Caco-2 (cell line): ENCODE results near the gene MAST4. TPM values are rescaled to one million over a fixed set of nuclear protein-coding genes. Genes with fewer than 3 reads are reported as not detected.

Source experiments
- BruUV-seq: library from RNA; stranded (reverse); fragments of 400-500 nt; replicated peaks from 2 replicates; lab custom pipeline; 2021; lab: Mats Ljungman, UMichigan
- CTCF ChIA-PET: fragments of 300-600 bp; sonication (Branson Sonifier 250); formaldehyde crosslinking; loops from one replicate; lab custom pipeline; 2022; ENCODE audit warnings: antibody characterized with exemption; lab: Charles Lee
- POLR2A ChIA-PET: fragments of 300-600 bp; sonication (Branson Sonifier 250); formaldehyde crosslinking; loops from one replicate; lab custom pipeline; 2022; ENCODE audit warnings: antibody characterized with exemption; lab: Charles Lee
- DNase-seq, 2 experiments: peaks; one replicate each; pipeline versions ENCODE4 v3.0.0 to v3.0.0-alpha.2; 2020 to 2022
- H3K27me3 ChIP-seq: replicated peaks from 2 replicates; pipeline ENCODE4 v1.6.0; 2011; ENCODE audit warnings: low read length; ENCODE audit not compliant: control insufficient read depth, insufficient read depth
- H3K36me3 ChIP-seq: 2 replicates; pipeline ENCODE4 v1.5.1; 2011; ENCODE audit warnings: low read length; ENCODE audit not compliant: control insufficient read depth, insufficient read depth
- H3K4me1 ChIP-seq: fragments of 250-450 bp; sonication (Bioruptor Pico); 2 replicates; pipeline ENCODE4 v1.5.1; 2020; ENCODE audit warnings: mild to moderate bottlenecking
- H3K4me3 ChIP-seq: 2 replicates; pipeline ENCODE4 v1.5.1; 2011; ENCODE audit warnings: low read depth, mild to moderate bottlenecking, control low read depth, low read length
- H3K9me3 ChIP-seq: fragments of 250-450 bp; sonication (Bioruptor Pico); 2 replicates; pipeline ENCODE4 v1.5.1; 2020; ENCODE audit warnings: mild to moderate bottlenecking, moderate library complexity
- H3K27ac Mint-ChIP-seq: one replicate; pipeline ENCODE4 v1.8.0; 2022; ENCODE audit warnings: mixed read lengths; ENCODE audit not compliant: unreplicated experiment
- H3K27me3 Mint-ChIP-seq: one replicate; pipeline ENCODE4 v1.8.0; 2022; ENCODE audit warnings: mixed read lengths; ENCODE audit not compliant: insufficient read depth, unreplicated experiment
- H3K36me3 Mint-ChIP-seq: one replicate; pipeline ENCODE4 v1.8.0; 2022; ENCODE audit warnings: mild to moderate bottlenecking, mixed read lengths; ENCODE audit not compliant: insufficient read depth, unreplicated experiment
- H3K4me1 Mint-ChIP-seq: one replicate; pipeline ENCODE4 v1.8.0; 2022; ENCODE audit warnings: low read depth, mixed read lengths; ENCODE audit not compliant: unreplicated experiment
- H3K4me3 Mint-ChIP-seq: one replicate; pipeline ENCODE4 v1.8.0; 2022; ENCODE audit warnings: mild to moderate bottlenecking, moderate library complexity, mixed read lengths; ENCODE audit not compliant: unreplicated experiment
- H3K9me3 Mint-ChIP-seq: one replicate; pipeline ENCODE4 v1.8.0; 2022; ENCODE audit warnings: mixed read lengths; ENCODE audit not compliant: unreplicated experiment
- CTCF ChIP-seq, 2 experiments: fragments of 200-600 bp in 1 of 2; IDR thresholded peaks; 1 replicate in 1 of 2; 2 replicates in 1 of 2; pipeline versions ENCODE4 v1.5.1 to v1.8.0; 2011 to 2022; ENCODE audit warnings: antibody characterized with exemption in 1 of 2, control low read depth in 1 of 2, inconsistent platforms in 1 of 2, low read depth in 1 of 2, low read length in 1 of 2, mild to moderate bottlenecking in 1 of 2, moderate library complexity in 1 of 2; ENCODE audit not compliant: insufficient read depth in 1 of 2, severe bottlenecking in 1 of 2, unreplicated experiment in 1 of 2
- intact Hi-C: fragments of 100-400 bp; cut with micrococcal nuclease; formaldehyde crosslinking; loops from one replicate; pipeline ENCODE4 v1.10.0; 2022; ENCODE audit not compliant: unreplicated experiment
- total RNA-seq: library from RNA; stranded (reverse); gene quantifications from 2 replicates; pipeline ENCODE4 v1.2.3, GENCODE V29; 2022

Gene MAST4
- total RNA-seq, 1 experiment from 2014 or later = 17.8 TPM

- DNase-seq = no peak
- TF ChIP-seq CTCF (IDR thresholded peaks at IDR 0.05; ENCODE audit: insufficient read depth in 1 of 2, low read depth in 1 of 2, low read length in 1 of 2, severe bottlenecking in 1 of 2, unreplicated experiment in 1 of 2) = no peak
- POLR2A ChIA-PET = no interaction called here
- Histone ChIP-seq H3K9me3 (no peaks in the 10 kb centered on the region), H3K36me3 (no peaks in the 10 kb centered on the region), H3K27me3 (no peaks in the 10 kb centered on the region; the same call in 1 of the 2 replicates), H3K4me1 (peaks cover 3% of the 10 kb centered on the region; the same call in 1 of the 2 replicates), H3K4me3 (no peak overlapping the region)
- no peak overlapping the region for H3K4me3 Mint-ChIP-seq
- CTCF ChIA-PET = no interaction called here
- BruUV-seq = no TSS peak
- H3K9me3 Mint-ChIP-seq = no peaks in the 10 kb centered on the region
- H3K4me1 Mint-ChIP-seq = no peaks in the 10 kb centered on the region
- no peaks in the 10 kb centered on the region for H3K36me3 Mint-ChIP-seq
- intact Hi-C loops = no loop called here
- no peaks in the 10 kb centered on the region for H3K27me3 Mint-ChIP-seq
- H3K27ac Mint-ChIP-seq = no peak overlapping the region
Measured at GRCh38 chr5:66969963-66970362, 373.8 kb downstream of the MAST4 start.

- Histone ChIP-seq H3K4me1 (peaks cover 3% of the 10 kb centered on the region; the same call in 1 of the 2 replicates), H3K36me3 (no peaks in the 10 kb centered on the region), H3K4me3 (no peak overlapping the region), H3K9me3 (no peaks in the 10 kb centered on the region), H3K27me3 (no peaks in the 10 kb centered on the region; the same call in 1 of the 2 replicates)
- TF ChIP-seq CTCF (IDR thresholded peaks at IDR 0.05; ENCODE audit: insufficient read depth in 1 of 2, low read depth in 1 of 2, low read length in 1 of 2, severe bottlenecking in 1 of 2, unreplicated experiment in 1 of 2) = no peak
- Mint-ChIP-seq H3K9me3 (no peaks in the 10 kb centered on the region), H3K4me1 (no peaks in the 10 kb centered on the region), H3K36me3 (no peaks in the 10 kb centered on the region), H3K4me3 (no peak overlapping the region), H3K27ac (no peak overlapping the region), H3K27me3 (no peaks in the 10 kb centered on the region)
- DNase-seq = no peak
- no TSS peak for BruUV-seq
- ChIA-PET CTCF (interaction anchor here (0.9 kb wide), 1 partner anchor 14 kb away, joined by 3 read pairs; no protein-coding TSS in a partner anchor), POLR2A (no interaction called here)
- intact Hi-C loops = no loop called here
Measured at GRCh38 chr5:66972004-66972403, 375.8 kb downstream of the MAST4 start.

GRCh38 chr5:66974256-66974655 lies 378.1 kb downstream of the MAST4 start:
- no TSS peak for BruUV-seq
- no peaks in the 10 kb centered on the region for H3K27me3 Mint-ChIP-seq
- POLR2A ChIA-PET = no interaction called here
- no peaks in the 10 kb centered on the region for H3K9me3 Mint-ChIP-seq
- H3K36me3 Mint-ChIP-seq = no peaks in the 10 kb centered on the region
- Histone ChIP-seq H3K9me3 (no peaks in the 10 kb centered on the region), H3K4me3 (no peak overlapping the region), H3K36me3 (no peaks in the 10 kb centered on the region), H3K27me3 (no peaks in the 10 kb centered on the region; the same call in 1 of the 2 replicates), H3K4me1 (no peaks in the 10 kb centered on the region)
- CTCF ChIA-PET = no interaction called here
- no peak for DNase-seq
- H3K4me3 Mint-ChIP-seq = no peak overlapping the region
- H3K4me1 Mint-ChIP-seq = no peaks in the 10 kb centered on the region
- no peak for TF ChIP-seq CTCF (IDR thresholded peaks at IDR 0.05; ENCODE audit: insufficient read depth in 1 of 2, low read depth in 1 of 2, low read length in 1 of 2, severe bottlenecking in 1 of 2, unreplicated experiment in 1 of 2)
- intact Hi-C loops = no loop called here
- no peak overlapping the region for H3K27ac Mint-ChIP-seq
